SHP77 (cell line): Measurements from ENCODE around the gene SNUPN.

Source experiments
- DNase-seq, 2 experiments: peaks; one replicate each; lab custom pipeline; 2025; lab: John Stamatoyannopoulos, UW

SNUPN gene

GRCh38 chr15:75654201-75654907, 28.8 kb upstream of the SNUPN start:
- DNase-seq = no peak

- DNase-seq = no peak
Measured at GRCh38 chr15:75653347-75653913, 27.9 kb upstream of the SNUPN start.

GRCh38 chr15:75651810-75652543, 26.5 kb upstream of the SNUPN start:
- DNase-seq = no peak

GRCh38 chr15:75650908-75651809, 25.6 kb upstream of the SNUPN start:
- peak in 1 of 2 experiments; percentile 28 for DNase-seq

GRCh38 chr15:75649848-75650247, 24.3 kb upstream of the SNUPN start:
- DNase-seq = no peak

- no peak for DNase-seq
Measured at GRCh38 chr15:75649045-75649761, 23.7 kb upstream of the SNUPN start.

GRCh38 chr15:75648156-75649000, 22.9 kb upstream of the SNUPN start:
- no peak for DNase-seq

DNA sequence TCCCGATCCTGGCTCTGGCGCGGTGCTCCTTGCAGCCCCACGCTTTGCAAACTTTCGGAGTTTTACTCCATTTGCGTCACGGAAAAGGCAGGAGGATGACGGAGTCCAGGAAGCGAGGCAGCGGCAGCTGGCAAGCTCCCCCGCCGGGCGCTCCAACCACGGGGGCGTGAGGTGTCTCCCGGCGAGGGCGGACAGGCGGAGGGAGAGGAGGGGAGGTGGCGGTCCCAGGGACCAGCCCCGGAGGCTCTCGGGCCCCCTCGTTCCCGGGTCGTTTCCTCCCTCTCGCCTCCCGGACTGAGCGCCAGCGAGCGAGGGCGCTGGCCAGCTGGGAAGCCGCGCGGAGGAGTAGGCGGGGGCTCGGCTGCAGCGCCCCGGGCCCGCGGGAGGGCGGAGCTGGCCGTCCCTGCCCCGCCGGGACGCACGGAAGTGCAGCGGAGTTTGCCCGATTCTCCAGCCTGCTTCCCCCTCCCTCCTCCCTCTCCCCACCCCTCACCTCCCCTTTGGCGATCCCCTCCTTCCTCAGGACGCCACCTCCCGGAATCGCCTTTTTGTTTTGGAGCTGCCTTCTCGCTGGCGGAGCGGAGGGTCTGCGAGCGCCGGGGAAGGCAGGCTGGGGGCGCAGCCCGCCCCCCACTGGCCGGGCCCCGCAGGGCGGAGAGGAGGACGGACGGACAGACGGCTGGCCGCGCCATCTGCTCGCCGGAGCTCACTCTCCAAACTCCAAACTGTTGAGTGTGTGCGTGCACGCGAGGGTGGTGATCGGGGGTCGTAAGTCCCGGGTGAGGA, 22.0 kb upstream of the SNUPN start, which contains the start of gene SNX33:
SNX33 (plus strand) TSS at position 543 of the 786 bp plus-strand sequence. CDS start 1,191 bp downstream, outside the sequence.
- peak; percentile 33 to 58 for DNase-seq

DNA sequence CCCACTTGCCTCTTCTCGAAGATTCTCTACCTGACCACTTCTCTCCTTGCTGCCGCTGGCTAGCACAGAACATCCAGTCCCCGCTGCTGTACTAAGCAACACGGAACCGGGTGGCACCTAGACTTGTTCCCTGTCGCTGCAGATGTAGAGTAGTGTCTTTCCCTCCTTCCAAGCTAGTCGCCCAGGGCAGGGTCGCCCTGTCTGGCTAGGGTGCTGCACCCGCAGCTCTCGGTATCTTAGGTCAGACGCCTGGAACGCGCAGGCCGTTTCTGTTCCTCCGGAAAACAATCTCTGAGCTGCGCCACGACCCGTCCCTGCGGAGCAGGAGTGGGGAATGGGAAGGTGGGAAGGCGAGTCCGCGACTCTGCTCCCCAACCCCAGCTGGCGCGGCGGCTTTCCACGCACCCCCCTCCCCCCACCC, 21.4 kb upstream of the SNUPN start:
- DNase-seq = no peak

DNA sequence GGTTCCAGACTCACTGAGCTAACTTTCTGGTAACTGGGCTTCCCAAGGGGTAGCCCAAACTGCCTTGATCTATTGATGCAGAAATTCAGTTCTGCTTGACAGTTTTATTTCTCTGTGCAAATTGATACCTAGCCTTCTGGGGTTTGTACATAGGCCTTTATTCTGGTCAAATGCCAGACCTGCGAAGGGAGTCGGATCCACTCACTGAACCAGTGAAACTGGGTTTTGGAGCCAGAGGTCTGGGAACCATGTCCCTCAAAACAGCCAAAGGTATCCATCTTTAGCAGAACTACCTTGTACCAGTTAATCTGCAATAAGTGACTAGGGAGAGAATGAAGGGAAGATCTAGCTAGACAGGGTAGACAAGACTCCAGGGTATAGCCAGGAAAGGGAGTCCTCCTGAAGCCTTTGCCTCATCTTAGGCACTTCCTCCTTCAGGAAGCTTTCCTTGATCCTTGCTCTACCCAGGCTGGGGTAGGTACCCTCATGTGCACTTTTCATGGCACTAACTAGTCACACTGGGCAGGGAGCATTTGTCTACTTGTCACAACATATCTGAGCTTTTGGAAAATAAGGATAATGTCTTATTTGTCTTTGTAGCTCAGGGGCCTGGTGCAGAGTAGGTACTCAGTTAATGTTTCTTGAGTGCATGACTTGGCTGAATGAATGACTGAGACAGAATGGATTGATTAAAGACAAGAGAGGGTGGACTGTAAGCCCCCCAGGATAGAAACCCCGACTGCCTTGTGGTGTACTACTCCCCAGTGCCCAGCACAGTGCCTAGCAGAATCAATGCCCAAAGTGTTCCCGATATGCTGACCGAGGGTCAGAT, 20.8 kb upstream of the SNUPN start:
- DNase-seq = no peak

DNA sequence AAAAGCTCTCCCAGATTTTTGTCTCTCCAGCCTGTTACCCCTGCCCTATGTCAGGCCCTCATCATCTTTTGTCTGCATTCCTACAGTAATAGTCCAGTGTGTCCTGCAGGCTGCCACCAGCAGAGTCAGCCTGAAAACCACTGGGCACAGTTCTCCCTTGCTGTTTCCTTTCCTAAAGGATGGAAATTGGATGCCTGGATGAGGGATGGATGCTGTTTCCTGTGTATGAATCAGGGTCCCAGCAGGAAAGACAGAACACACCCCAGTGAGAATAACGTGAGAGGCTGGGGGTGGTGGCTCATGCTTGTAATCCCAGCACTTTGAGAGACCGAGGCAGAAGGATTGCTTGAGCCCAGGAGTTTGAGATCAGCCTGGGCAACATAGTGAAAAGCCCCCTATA, 18.9 kb upstream of the SNUPN start:
- DNase-seq = no peak

DNA sequence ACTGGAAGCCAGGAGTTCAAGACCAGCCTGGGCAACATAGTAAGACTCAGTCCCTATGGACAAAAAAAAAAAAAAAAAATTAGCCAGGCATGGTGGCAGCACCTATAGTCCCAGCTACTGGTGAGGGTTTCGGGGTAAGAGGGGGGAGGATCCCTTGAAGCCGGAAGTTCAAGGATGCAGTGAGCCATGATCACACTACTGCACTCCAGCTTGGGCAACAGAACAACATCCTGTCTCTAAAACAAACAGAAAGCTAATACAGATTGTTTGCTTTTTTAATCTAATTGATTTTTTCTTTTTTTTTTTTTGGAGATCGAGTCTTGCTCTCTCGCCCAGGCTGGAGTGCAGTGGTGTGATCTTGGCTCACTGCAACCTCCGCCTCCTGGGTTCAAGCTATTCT, 16.1 kb upstream of the SNUPN start:
- no peak for DNase-seq

- no peak for DNase-seq
Measured at GRCh38 chr15:75641179-75641503, 15.6 kb upstream of the SNUPN start.

GRCh38 chr15:75640483-75641178, 15.1 kb upstream of the SNUPN start:
- DNase-seq = peak; percentile 76 to 79

DNA sequence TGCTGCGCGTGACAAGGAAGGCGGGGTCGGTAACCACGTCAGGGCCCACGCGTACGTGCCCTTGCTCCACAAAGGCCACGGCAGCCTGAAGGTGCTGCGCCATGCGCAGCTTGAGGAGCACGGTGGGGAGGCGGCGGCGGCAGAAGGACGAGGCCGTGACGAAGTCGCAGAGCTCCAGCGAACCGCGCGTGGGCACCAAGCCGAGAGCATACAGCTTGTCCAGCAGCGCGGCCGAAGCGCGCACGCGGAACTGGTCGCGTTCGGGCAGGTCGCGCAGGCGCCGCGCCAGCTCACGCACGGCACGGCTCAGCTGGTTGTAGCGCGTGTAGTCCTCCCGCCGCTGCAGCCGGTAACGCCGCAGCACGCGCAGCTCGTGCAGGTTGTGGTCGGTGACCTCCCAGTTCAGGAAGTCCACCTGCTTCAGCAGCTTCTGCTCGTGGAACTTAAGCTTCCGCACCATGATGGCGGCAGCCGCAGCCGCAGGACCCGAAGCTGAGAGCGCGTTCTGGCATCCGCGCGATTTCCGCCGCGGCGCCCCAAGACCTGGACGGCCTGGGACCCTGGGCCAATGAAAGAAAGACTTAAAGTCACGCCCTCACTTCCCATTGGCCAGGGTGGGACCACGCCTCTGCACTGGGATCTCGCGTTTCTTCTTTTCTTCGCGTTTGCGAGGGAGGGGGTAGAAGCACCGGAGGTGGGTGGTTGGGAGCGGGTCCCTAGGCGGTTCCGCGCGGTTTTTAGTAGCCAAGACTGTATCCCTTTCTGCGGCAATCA, 14.4 kb upstream of the SNUPN start, which contains the start of gene IMP3:
IMP3 (minus strand) TSS at position 516 of the 774 bp plus-strand sequence; CDS start at position 460, 56 bp downstream.
- peak; percentile 97 to 98 for DNase-seq

DNA sequence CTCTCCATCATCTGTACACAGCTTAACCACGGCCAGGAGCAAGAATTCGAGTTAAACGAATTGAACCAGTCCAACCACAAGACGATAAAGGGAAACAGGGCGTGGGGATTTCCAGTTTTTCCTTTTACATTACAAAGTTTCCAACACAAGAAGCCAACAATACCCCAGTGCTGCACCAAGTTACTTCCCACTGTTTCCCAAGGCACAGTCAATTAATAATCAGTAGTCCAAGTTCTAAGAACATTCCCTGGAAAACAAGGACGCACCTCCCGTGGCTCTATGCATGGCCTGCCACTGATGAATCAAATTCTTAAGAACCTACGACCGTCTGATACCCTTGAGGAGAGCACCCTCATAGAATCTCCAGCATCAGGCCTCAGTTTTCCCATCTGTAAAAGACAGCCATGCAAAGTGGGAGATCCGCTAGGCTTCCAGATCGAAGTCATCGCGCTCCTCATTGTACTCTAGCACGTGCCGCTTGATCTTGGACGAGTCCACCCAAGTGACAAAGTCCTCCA, 13.7 kb upstream of the SNUPN start:
- no peak for DNase-seq
